Prostate gland (tissue), 2 donors: Measurements from ENCODE around the gene TMCC1.

Source experiments
- CTCF ChIP-seq, 4 experiments: fragments of 200-600 bp in 2 of 4; fragments of 450-650 bp in 2 of 4; sonication (generic) in 2 of 4; IDR thresholded peaks; 1 replicate in 3 of 4; 2 replicates in 1 of 4; pipeline ENCODE4 v1.5.1; 2016 to 2019; ENCODE audit warnings: antibody characterized with exemption in 4 of 4, mild to moderate bottlenecking in 2 of 4, moderate library complexity in 2 of 4
- POLR2A ChIP-seq: fragments of 450-650 bp; IDR thresholded peaks from one replicate; pipeline ENCODE4 v1.6.1; 2016; ENCODE audit warnings: antibody characterized with exemption, mild to moderate bottlenecking

- no peak for TF ChIP-seq CTCF (IDR thresholded peaks at IDR 0.05)
- TF ChIP-seq POLR2A: no peak
These were observed 44.2 kb upstream of the TMCC1 start for GRCh38 chr3:129937717-129938116.
